Loucy (cell line): ENCODE measurements around the gene GRM7.

Experiments
- H2AFZ ChIP-seq: fragments of 200-600 bp; sonication (generic); 2 replicates; pipeline ENCODE4 v1.6.0; 2016; ENCODE audit warnings: antibody characterized with exemption, mild to moderate bottlenecking, low read length, moderate library complexity
- H3F3A ChIP-seq: fragments of 200-600 bp; 2 replicates; pipeline ENCODE4 v1.6.0; 2016; ENCODE audit warnings: antibody characterized with exemption, low read depth, mild to moderate bottlenecking
- H3K27me3 ChIP-seq: fragments of 200-600 bp; sonication (generic); 2 replicates; pipeline ENCODE4 v1.6.1; 2014; ENCODE audit warnings: low read length, mild to moderate bottlenecking; ENCODE audit not compliant: insufficient read depth, poor library complexity, severe bottlenecking
- H3K36me3 ChIP-seq: fragments of 200-600 bp; sonication (generic); 2 replicates; pipeline ENCODE4 v1.6.1; 2016; ENCODE audit warnings: low read length; ENCODE audit not compliant: insufficient read depth
- H3K4me1 ChIP-seq: fragments of 200-600 bp; sonication (generic); 2 replicates; pipeline ENCODE4 v1.5.1; 2014; ENCODE audit warnings: low read length, mild to moderate bottlenecking; ENCODE audit not compliant: insufficient read depth, poor library complexity, severe bottlenecking
- H3K4me2 ChIP-seq: fragments of 200-600 bp; sonication (generic); 2 replicates; pipeline ENCODE4 v1.6.0; 2014; ENCODE audit warnings: antibody characterized with exemption, low read length, low read depth, mild to moderate bottlenecking; ENCODE audit not compliant: poor library complexity, severe bottlenecking
- H3K4me3 ChIP-seq: fragments of 200-600 bp; sonication (generic); 2 replicates; pipeline ENCODE4 v1.5.1; 2014; ENCODE audit warnings: low read length, mild to moderate bottlenecking, mixed read lengths; ENCODE audit not compliant: poor library complexity, severe bottlenecking
- H3K79me2 ChIP-seq: fragments of 200-600 bp; sonication (generic); 2 replicates; pipeline ENCODE4 v1.6.1; 2014; ENCODE audit warnings: low read length; ENCODE audit not compliant: insufficient read depth
- H3K9ac ChIP-seq: fragments of 200-600 bp; sonication (generic); 2 replicates; pipeline ENCODE4 v1.6.0; 2014; ENCODE audit warnings: mild to moderate bottlenecking, low read depth, low read length, moderate library complexity; ENCODE audit not compliant: poor library complexity, severe bottlenecking
- H3K9me2 ChIP-seq: fragments of 200-600 bp; sonication (generic); replicated peaks from 2 replicates; pipeline ENCODE4 v1.6.1; 2016; ENCODE audit warnings: low read depth, low read length, mixed read lengths
- H3K9me3 ChIP-seq: fragments of 200-600 bp; sonication (generic); 2 replicates; pipeline ENCODE4 v1.6.1; 2014; ENCODE audit warnings: mild to moderate bottlenecking, antibody characterized with exemption, low read length, low read depth; ENCODE audit not compliant: insufficient read depth
- H4K20me1 ChIP-seq: fragments of 200-600 bp; sonication (generic); 2 replicates; pipeline ENCODE4 v1.6.0; 2014; ENCODE audit warnings: antibody characterized with exemption, low read length, mild to moderate bottlenecking; ENCODE audit not compliant: insufficient read depth, poor library complexity, severe bottlenecking
- EZH2phosphoT487 ChIP-seq: fragments of 200-600 bp; IDR thresholded peaks from 2 replicates; pipeline ENCODE4 v1.6.1; 2018; ENCODE audit warnings: antibody characterized with exemption, mild to moderate bottlenecking, moderate library complexity, borderline replicate concordance
- TF ChIP-seq, protein P1 (sequence below): fragments of 200-600 bp; sonication (generic); conservative IDR thresholded peaks from 2 replicates; pipeline ENCODE4 v1.5.1; 2014; ENCODE audit warnings: mild to moderate bottlenecking, antibody characterized with exemption, low read length

Gene GRM7

DNA sequence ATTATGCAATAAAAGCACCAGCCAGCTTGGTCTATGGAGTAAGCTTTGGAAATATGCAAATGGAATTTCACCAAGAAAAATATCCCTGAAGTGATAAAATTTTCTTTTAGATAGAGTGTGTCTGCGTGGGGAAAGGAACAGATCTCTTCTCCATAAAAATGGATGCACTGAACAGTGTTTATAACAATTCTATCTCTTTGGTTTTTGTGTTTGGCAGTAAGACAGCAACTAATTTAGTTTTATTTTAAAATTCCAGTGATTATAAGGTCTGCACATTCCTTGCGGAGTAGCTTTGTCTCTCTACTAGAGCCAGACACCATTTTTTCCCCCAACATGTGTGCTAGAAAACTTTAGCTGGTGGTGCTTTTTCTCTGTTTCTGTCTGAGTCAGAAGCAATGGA, 712.4 kb downstream of the GRM7 start:
- Histone ChIP-seq H4K20me1 (no peaks in the 10 kb centered on the region), H3K9ac (no peak overlapping the region), H3K27me3 (no peaks in the 10 kb centered on the region), H3K4me1 (no peaks in the 10 kb centered on the region), H3K4me3 (no peak overlapping the region), H2AFZ (no peak overlapping the region), H3K9me2 (no peaks in the 10 kb centered on the region), H3K4me2 (no peak overlapping the region), H3K79me2 (no peaks in the 10 kb centered on the region), H3K9me3 (no peaks in the 10 kb centered on the region), H3F3A (no peaks in the 10 kb centered on the region), H3K36me3 (no peaks in the 10 kb centered on the region)
- TF ChIP-seq, protein P1, sequence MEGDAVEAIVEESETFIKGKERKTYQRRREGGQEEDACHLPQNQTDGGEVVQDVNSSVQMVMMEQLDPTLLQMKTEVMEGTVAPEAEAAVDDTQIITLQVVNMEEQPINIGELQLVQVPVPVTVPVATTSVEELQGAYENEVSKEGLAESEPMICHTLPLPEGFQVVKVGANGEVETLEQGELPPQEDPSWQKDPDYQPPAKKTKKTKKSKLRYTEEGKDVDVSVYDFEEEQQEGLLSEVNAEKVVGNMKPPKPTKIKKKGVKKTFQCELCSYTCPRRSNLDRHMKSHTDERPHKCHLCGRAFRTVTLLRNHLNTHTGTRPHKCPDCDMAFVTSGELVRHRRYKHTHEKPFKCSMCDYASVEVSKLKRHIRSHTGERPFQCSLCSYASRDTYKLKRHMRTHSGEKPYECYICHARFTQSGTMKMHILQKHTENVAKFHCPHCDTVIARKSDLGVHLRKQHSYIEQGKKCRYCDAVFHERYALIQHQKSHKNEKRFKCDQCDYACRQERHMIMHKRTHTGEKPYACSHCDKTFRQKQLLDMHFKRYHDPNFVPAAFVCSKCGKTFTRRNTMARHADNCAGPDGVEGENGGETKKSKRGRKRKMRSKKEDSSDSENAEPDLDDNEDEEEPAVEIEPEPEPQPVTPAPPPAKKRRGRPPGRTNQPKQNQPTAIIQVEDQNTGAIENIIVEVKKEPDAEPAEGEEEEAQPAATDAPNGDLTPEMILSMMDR: no peak
- no peak for TF ChIP-seq EZH2phosphoT487

DNA sequence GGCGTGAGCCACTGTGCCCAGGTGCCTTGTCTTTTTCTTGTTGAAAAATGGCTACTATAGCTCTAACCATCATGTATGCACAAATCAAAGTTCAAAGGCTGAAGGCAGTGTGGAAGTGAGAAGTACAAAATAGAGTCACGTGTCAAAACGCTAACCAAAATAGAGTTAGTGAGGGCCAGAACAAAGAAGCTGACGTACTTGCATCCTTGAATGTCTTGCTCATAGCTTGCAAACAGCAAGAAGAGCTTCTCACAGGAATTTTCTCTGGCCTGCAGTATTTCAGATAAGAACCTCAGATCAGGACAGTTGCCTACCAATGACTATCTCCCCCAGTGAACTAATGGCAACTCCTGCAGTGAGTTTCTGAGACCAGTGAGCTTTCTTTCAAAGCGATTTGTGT, 713.5 kb downstream of the GRM7 start:
- H3K9me2 ChIP-seq: no peaks in the 10 kb centered on the region
- H3K4me1 ChIP-seq: no peaks in the 10 kb centered on the region
- H3K9ac ChIP-seq: no peak overlapping the region
- no peak overlapping the region for H3K4me2 ChIP-seq
- H3K27me3 ChIP-seq: no peaks in the 10 kb centered on the region
- H3F3A ChIP-seq: no peaks in the 10 kb centered on the region
- TF ChIP-seq, protein P1: no peak
- no peak for TF ChIP-seq EZH2phosphoT487
- no peaks in the 10 kb centered on the region for H3K9me3 ChIP-seq
- H3K79me2 ChIP-seq: no peaks in the 10 kb centered on the region
- H2AFZ ChIP-seq: no peak overlapping the region
- no peaks in the 10 kb centered on the region for H4K20me1 ChIP-seq
- no peaks in the 10 kb centered on the region for H3K36me3 ChIP-seq
- no peak overlapping the region for H3K4me3 ChIP-seq

DNA sequence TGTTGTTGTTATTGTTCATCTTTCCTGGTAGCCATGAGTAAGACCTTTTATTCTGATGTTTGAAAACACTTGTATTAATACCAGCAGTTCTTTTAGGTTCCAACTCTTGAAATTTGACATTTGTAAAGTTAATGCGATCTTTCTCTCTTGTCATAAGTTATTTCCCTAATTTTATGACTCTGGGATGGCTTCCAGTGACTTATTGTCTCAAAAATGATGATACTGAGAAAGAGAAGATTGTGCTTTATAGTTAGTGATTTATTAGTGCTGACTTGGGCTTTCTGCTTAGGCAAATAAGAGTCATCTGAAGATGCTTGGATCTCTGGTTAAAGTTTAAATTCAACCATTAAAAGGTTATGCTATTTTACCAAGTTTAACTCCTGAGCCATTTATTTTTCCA, 715.2 kb downstream of the GRM7 start:
- H2AFZ ChIP-seq: no peak overlapping the region
- H3F3A ChIP-seq: no peaks in the 10 kb centered on the region
- H3K9ac ChIP-seq: no peak overlapping the region
- H4K20me1 ChIP-seq: no peaks in the 10 kb centered on the region
- no peaks in the 10 kb centered on the region for H3K36me3 ChIP-seq
- no peak for TF ChIP-seq EZH2phosphoT487
- TF ChIP-seq, protein P1: no peak
- no peaks in the 10 kb centered on the region for H3K79me2 ChIP-seq
- H3K9me3 ChIP-seq: no peaks in the 10 kb centered on the region
- no peak overlapping the region for H3K4me3 ChIP-seq
- H3K4me2 ChIP-seq: no peak overlapping the region
- H3K27me3 ChIP-seq: no peaks in the 10 kb centered on the region
- H3K9me2 ChIP-seq: no peaks in the 10 kb centered on the region
- no peaks in the 10 kb centered on the region for H3K4me1 ChIP-seq
